K562 (cell line): ENCODE results near the gene EEFSEC. TPM values are rescaled to one million over a fixed set of nuclear protein-coding genes. Genes with fewer than 3 reads are reported as not detected.
A peak's percentile ranks its signal among the peaks of the same experiment; 100 is the strongest.

Experiments
- ATAC-seq: fragments of 200-7000 bp; cut with Tn5 transposase; 3 replicates; pipeline ENCODE4 v1.9.1; 2020; ENCODE audit warnings: moderate library complexity
- BruUV-seq: library from RNA; stranded (reverse); fragments of 400-500 nt; replicated peaks from 2 replicates; lab custom pipeline; 2021; lab: Mats Ljungman, UMichigan
- CTCF ChIA-PET: fragments of 300-600 bp; formaldehyde crosslinking; extraction: SDS; loops from one replicate; lab custom pipeline; 2021; ENCODE audit warnings: low intra/inter-chr PET ratio; lab: Yijun Ruan, JAX
- POLR2A ChIA-PET: fragments of 300-600, 350-650 bp; sonication (Branson Sonifier 250); formaldehyde crosslinking; extraction: SDS; loops from one replicate; lab custom pipeline; 2021; ENCODE audit warnings: antibody characterized with exemption, inconsistent platforms; lab: Yijun Ruan, JAX
- DNase-seq, 4 experiments: peaks; one replicate each; pipeline versions ENCODE4 v3.0.0 to v3.0.0-alpha.2; 2011 to 2018; ENCODE audit warnings: low spot score in 3 of 4, mixed read lengths in 3 of 4; ENCODE audit errors: extremely low read depth in 1 of 4
- FAIRE-seq: peaks from 2 replicates; lab custom pipeline; 2011; peaks lifted over from hg19 to GRCh38; lab: Jason Lieb, UNC
- H2AFZ ChIP-seq: 2 replicates; pipeline ENCODE4 v1.6.0; 2011; ENCODE audit warnings: low read depth, low read length, control low read depth, inconsistent platforms
- H3K27ac ChIP-seq: fragments of 200-600 bp; 3 replicates; pipeline ENCODE4 v1.8.0; 2011; ENCODE audit warnings: low read depth, mild to moderate bottlenecking, control low read depth, inconsistent platforms, low read length, moderate library complexity, mixed read lengths; ENCODE audit errors: extremely low read depth
- H3K27me3 ChIP-seq, 2 experiments: fragments of 300-600 bp in 1 of 2; 2 replicates in 1 of 2; 3 replicates in 1 of 2; pipeline versions ENCODE4 v1.6.0 to v1.8.0; 2011; ENCODE audit warnings: inconsistent platforms in 2 of 2, low read length in 2 of 2, mild to moderate bottlenecking in 1 of 2, mixed read lengths in 1 of 2, moderate library complexity in 1 of 2; ENCODE audit not compliant: control insufficient read depth in 2 of 2, insufficient read depth in 2 of 2
- H3K36me3 ChIP-seq: fragments of 300-600 bp; 3 replicates; pipeline ENCODE4 v1.8.0; 2011; ENCODE audit warnings: mild to moderate bottlenecking, low read length, inconsistent platforms; ENCODE audit not compliant: control insufficient read depth, insufficient read depth
- H3K4me1 ChIP-seq, 2 experiments: fragments of 200-600 bp in 1 of 2; replicated peaks in 1 of 2; 2 replicates in 1 of 2; 3 replicates in 1 of 2; pipeline versions ENCODE4 v1.5.1 to v1.8.0; 2011; ENCODE audit warnings: inconsistent platforms in 2 of 2, low read length in 2 of 2, mild to moderate bottlenecking in 1 of 2, mixed read lengths in 1 of 2, moderate library complexity in 1 of 2; ENCODE audit not compliant: control insufficient read depth in 2 of 2, insufficient read depth in 2 of 2
- H3K4me2 ChIP-seq: 2 replicates; pipeline ENCODE4 v1.6.1; 2011; ENCODE audit warnings: low read length, control low read depth, inconsistent platforms, mixed read lengths; ENCODE audit not compliant: insufficient read depth
- H3K4me3 ChIP-seq: fragments of 200-600 bp; sonication (generic), shearing (Covaris generic); 2 replicates; pipeline ENCODE4 v1.5.1; 2016; ENCODE audit warnings: control low read depth, inconsistent platforms
- H3K79me2 ChIP-seq: fragments of 200-600 bp; 3 replicates; pipeline ENCODE4 v1.8.0; 2011; ENCODE audit warnings: low read length, inconsistent platforms; ENCODE audit not compliant: control insufficient read depth, insufficient read depth
- H3K9ac ChIP-seq, 2 experiments: 2 replicates each; pipeline versions ENCODE4 v1.6.0 to v1.6.1; 2011; ENCODE audit warnings: low read depth in 2 of 2, low read length in 2 of 2, control low read depth in 1 of 2, inconsistent platforms in 1 of 2, mild to moderate bottlenecking in 1 of 2, mixed read lengths in 1 of 2; ENCODE audit not compliant: insufficient read depth in 1 of 2
- H3K9me1 ChIP-seq: one replicate; pipeline ENCODE4 v1.6.0; 2011; ENCODE audit warnings: inconsistent platforms, mild to moderate bottlenecking, low read length, moderate library complexity; ENCODE audit not compliant: control insufficient read depth, insufficient read depth
- H3K9me3 ChIP-seq: replicated peaks from 2 replicates; pipeline ENCODE4 v1.5.1; 2011; ENCODE audit warnings: low read depth, low read length, inconsistent platforms; ENCODE audit not compliant: control insufficient read depth, insufficient read depth
- H4K20me1 ChIP-seq: replicated peaks from 2 replicates; pipeline ENCODE4 v1.6.1; 2011; ENCODE audit warnings: low read length, inconsistent platforms, mixed read lengths; ENCODE audit not compliant: control insufficient read depth, insufficient read depth
- ELF1 ChIP-seq: fragments of 200-800 bp; sonication (Bioruptor generic); IDR thresholded peaks from 2 replicates; pipeline ENCODE4 v1.6.1; 2016; ENCODE audit warnings: missing genetic modification characterization, missing compliant biosample characterization
- KLF1 ChIP-seq: fragments of 450-650 bp; IDR thresholded peaks from 2 replicates; pipeline ENCODE4 v1.6.1; 2016; ENCODE audit warnings: missing genetic modification characterization, missing compliant biosample characterization
- L3MBTL2 ChIP-seq: fragments of 450-650 bp; IDR thresholded peaks from 2 replicates; pipeline ENCODE4 v1.6.1; 2016; ENCODE audit warnings: mild to moderate bottlenecking, moderate library complexity
- MEIS2 ChIP-seq: fragments of 450-650 bp; IDR thresholded peaks from 2 replicates; pipeline ENCODE4 v1.6.1; 2014; ENCODE audit warnings: mild to moderate bottlenecking; ENCODE audit not compliant: partially characterized antibody
- NR2C2 ChIP-seq, 2 experiments: fragments of 200-800 bp in 1 of 2; sonication (Bioruptor generic) in 1 of 2; sonication (generic) in 1 of 2; formaldehyde crosslinking in 1 of 2; IDR thresholded peaks; 2 replicates each; pipeline versions ENCODE4 v1.6.1 to v1.8.0; 2016 to 2022; ENCODE audit warnings: mild to moderate bottlenecking in 1 of 2, missing compliant biosample characterization in 1 of 2, missing genetic modification characterization in 1 of 2, missing genetic modification reagents in 1 of 2
- POLR2B ChIP-seq: fragments of 450-650 bp; IDR thresholded peaks from 2 replicates; pipeline ENCODE4 v1.6.1; 2018; ENCODE audit warnings: low read depth; ENCODE audit not compliant: partially characterized antibody
- RFX5 ChIP-seq: IDR thresholded peaks from 2 replicates; pipeline ENCODE4 v1.6.1; 2011; ENCODE audit warnings: low read depth, mild to moderate bottlenecking, improper control_type of control experiment, low read length
- ZFP30 ChIP-seq: fragments of 250-450 bp; sonication (Bioruptor Pico); IDR thresholded peaks from 2 replicates; pipeline ENCODE4 v1.8.0; 2022; ENCODE audit warnings: moderate library complexity, mild to moderate bottlenecking, inconsistent platforms, borderline replicate concordance
- WGBS: fragments of 100-300 bp; shearing (Covaris generic); methylation state at CpG from one replicate; pipeline ENCODE4 v1.1.6; 2016; ENCODE audit warnings: low coverage, mixed read lengths; ENCODE audit not compliant: insufficient coverage; ENCODE audit errors: missing lambda C conversion rate; 5-methylcytosine and 5-hydroxymethylcytosine counted together
- in situ Hi-C: fragments of 300-500 bp; cut with MboI; formaldehyde crosslinking; loops from 4 replicates; pipeline ENCODE4 v1.15.0; 2018; ENCODE audit warnings: inconsistent platforms, mixed read lengths
- intact Hi-C: fragments of 100-400 bp; cut with micrococcal nuclease; formaldehyde crosslinking; loops from 2 replicates; pipeline ENCODE4 v1.14.2; 2022
- polyA plus RNA-seq, 8 experiments: library from polyadenylated mRNA; depleted of rRNA in 4 of 8; stranded (reverse) in 5 of 8; unstranded in 3 of 8; fragments of >200 nt; fragmentation: Nextera tagmentation in 2 of 8; fragmentation: Illumina TruSeq in 1 of 8; extraction: Ambion mirVana in 2 of 8; extraction: Trizol in 1 of 8; gene quantifications; 2 replicates each; pipeline versions ENCODE4 v1.2.1 to v1.2.3, GENCODE V29; 2011 to 2014; ENCODE audit warnings: inconsistent platforms in 1 of 8, missing spikeins in 1 of 8
- total RNA-seq, 7 experiments: library from RNA; depleted of rRNA in 6 of 7; stranded (reverse); fragments of >200 nt in 6 of 7; fragmentation: Illumina TruSeq in 2 of 7; extraction: Trizol in 2 of 7; gene quantifications; 2 replicates each; pipeline versions ENCODE4 v1.2.1 to v1.2.3, GENCODE V29; 2011 to 2021; ENCODE audit warnings: low replicate concordance in 1 of 7
- TF ChIP-seq, protein P1 (sequence below): fragments of 450-650 bp; IDR thresholded peaks from 2 replicates; pipeline ENCODE4 v1.6.1; 2016; ENCODE audit warnings: low read depth, mild to moderate bottlenecking, moderate library complexity
- TF ChIP-seq, protein P2 (sequence below): sonication (generic); IDR thresholded peaks from 2 replicates; pipeline ENCODE4 v1.6.1; 2016
- TF ChIP-seq, protein P3 (sequence below), 3 experiments: IDR thresholded peaks in 2 of 3; conservative IDR thresholded peaks in 1 of 3; 2 replicates each; pipeline ENCODE4 v1.5.1; 2011 to 2012; ENCODE audit warnings: low read length in 3 of 3, mild to moderate bottlenecking in 3 of 3, control low read depth in 2 of 3, improper control_type of control experiment in 1 of 3, inconsistent platforms in 1 of 3, low read depth in 1 of 3, mixed read lengths in 1 of 3, moderate library complexity in 1 of 3; ENCODE audit not compliant: insufficient read depth in 2 of 3
- TF ChIP-seq, protein P4 (sequence below), 2 experiments: IDR thresholded peaks; 2 replicates each; pipeline ENCODE4 v1.6.1; 2011; ENCODE audit warnings: borderline replicate concordance in 1 of 2, control low read depth in 1 of 2, low read depth in 1 of 2, low read length in 1 of 2, mild to moderate bottlenecking in 1 of 2, mixed read lengths in 1 of 2, moderate library complexity in 1 of 2; ENCODE audit not compliant: insufficient read depth in 1 of 2, insufficient read length in 1 of 2, poor library complexity in 1 of 2, severe bottlenecking in 1 of 2; ENCODE audit errors: extremely low read depth in 1 of 2

The EEFSEC gene
- total and polyA plus RNA-seq, 9 of the 15 experiments (the other 6 are each of a cell fraction or from before 2014, with no cell fraction given) = 0.35 to 11.8 (median 7.7) TPM

DNA sequence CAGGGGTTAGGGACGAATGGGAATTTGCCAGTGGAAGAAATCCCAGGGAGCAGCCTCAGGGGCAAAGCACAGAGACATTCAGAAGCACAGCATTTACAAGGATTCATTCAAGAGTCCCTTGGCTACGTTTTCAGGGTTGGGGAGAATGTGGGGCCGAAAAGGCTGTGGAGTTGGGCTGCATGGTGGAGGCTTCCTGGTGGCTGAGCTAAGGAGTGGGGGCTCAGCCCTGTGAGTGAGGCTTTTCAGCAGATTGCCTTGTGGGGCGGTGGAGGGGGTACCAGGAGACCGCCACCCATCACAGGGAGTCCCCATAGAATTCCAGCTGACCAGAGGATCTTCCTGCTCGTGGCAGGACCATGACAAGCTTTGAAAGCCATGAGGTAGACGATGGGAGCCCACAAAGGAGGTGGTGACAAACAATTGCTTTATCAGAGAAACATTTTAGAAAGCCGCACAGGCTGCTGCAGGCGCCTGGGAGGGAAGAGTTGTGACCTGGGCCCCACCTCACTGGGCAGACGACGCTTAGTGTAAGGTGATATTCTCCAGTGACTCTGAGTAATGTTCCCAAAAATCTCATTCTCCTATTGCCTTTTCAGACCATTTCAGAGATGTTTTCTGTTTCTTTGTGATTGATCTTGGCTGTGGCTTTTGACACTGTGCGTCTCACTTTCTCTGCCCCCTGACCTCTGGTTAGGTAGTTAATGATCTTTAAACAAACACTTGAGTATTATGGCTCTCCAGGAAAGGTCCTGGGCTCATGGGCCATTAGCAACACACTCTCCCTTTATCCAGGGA is 185.5 kb downstream of the EEFSEC start:
- Histone ChIP-seq H3K4me3 (no peak overlapping the region), H3K27ac (peak overlapping the region; percentile 66; the same call in 1 of the 3 replicates), H3K9me1 (peaks cover 2% of the 10 kb centered on the region), H3K79me2 (no peaks in the 10 kb centered on the region; the same call in 2 of the 3 replicates), H3K9me3 (no peaks in the 10 kb centered on the region), H4K20me1 (no peaks in the 10 kb centered on the region), H3K9ac (no peak overlapping the region), H2AFZ (no peak overlapping the region), H3K27me3 (no peaks in the 10 kb centered on the region), H3K36me3 (peaks cover 9% of the 10 kb centered on the region; the same call in 2 of the 3 replicates), H3K4me2 (no peak overlapping the region), H3K4me1 (peaks cover 27 to 28% of the 10 kb centered on the region in 2 experiments)
- FAIRE-seq (no peak), ATAC-seq (peak; percentile 41), DNase-seq (peak in 3 of 4 experiments; percentile 17 to 32 (median 31))
- intact Hi-C loops (no loop called here), in situ Hi-C loops (no loop called here)
- TF ChIP-seq, protein P1, sequence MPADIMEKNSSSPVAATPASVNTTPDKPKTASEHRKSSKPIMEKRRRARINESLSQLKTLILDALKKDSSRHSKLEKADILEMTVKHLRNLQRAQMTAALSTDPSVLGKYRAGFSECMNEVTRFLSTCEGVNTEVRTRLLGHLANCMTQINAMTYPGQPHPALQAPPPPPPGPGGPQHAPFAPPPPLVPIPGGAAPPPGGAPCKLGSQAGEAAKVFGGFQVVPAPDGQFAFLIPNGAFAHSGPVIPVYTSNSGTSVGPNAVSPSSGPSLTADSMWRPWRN = peak; percentile 39; the same call in 1 of the 2 replicates
- TF ChIP-seq RFX5 (no peak), ELF1 (tag) (no peak), ZFP30 (no peak), MEIS2 (peak; percentile 17), L3MBTL2 (peak; percentile 40; the same call in 1 of the 2 replicates), POLR2B (no peak), NR2C2 (CRISPR knock-in tag; IDR thresholded peaks at IDR 0.05) (no peak), NR2C2 (tag; IDR thresholded peaks at IDR 0.05) (0 out of 2 replicates have a peak, but pooled peaks have one; percentile 28), KLF1 (tag) (no peak)
- TF ChIP-seq, protein P2, sequence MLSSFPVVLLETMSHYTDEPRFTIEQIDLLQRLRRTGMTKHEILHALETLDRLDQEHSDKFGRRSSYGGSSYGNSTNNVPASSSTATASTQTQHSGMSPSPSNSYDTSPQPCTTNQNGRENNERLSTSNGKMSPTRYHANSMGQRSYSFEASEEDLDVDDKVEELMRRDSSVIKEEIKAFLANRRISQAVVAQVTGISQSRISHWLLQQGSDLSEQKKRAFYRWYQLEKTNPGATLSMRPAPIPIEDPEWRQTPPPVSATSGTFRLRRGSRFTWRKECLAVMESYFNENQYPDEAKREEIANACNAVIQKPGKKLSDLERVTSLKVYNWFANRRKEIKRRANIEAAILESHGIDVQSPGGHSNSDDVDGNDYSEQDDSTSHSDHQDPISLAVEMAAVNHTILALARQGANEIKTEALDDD = no peak; the same call in none of the 2 replicates
- TF ChIP-seq, protein P3, sequence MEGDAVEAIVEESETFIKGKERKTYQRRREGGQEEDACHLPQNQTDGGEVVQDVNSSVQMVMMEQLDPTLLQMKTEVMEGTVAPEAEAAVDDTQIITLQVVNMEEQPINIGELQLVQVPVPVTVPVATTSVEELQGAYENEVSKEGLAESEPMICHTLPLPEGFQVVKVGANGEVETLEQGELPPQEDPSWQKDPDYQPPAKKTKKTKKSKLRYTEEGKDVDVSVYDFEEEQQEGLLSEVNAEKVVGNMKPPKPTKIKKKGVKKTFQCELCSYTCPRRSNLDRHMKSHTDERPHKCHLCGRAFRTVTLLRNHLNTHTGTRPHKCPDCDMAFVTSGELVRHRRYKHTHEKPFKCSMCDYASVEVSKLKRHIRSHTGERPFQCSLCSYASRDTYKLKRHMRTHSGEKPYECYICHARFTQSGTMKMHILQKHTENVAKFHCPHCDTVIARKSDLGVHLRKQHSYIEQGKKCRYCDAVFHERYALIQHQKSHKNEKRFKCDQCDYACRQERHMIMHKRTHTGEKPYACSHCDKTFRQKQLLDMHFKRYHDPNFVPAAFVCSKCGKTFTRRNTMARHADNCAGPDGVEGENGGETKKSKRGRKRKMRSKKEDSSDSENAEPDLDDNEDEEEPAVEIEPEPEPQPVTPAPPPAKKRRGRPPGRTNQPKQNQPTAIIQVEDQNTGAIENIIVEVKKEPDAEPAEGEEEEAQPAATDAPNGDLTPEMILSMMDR (IDR thresholded peaks at IDR 0.05 in 2 of 3, conservative IDR thresholded peaks at IDR 0.05 in 1 of 3; ENCODE audit: insufficient read depth in 2 of 3, low read depth in 1 of 3, low read length in 3 of 3) = no peak
- TF ChIP-seq, protein P4, sequence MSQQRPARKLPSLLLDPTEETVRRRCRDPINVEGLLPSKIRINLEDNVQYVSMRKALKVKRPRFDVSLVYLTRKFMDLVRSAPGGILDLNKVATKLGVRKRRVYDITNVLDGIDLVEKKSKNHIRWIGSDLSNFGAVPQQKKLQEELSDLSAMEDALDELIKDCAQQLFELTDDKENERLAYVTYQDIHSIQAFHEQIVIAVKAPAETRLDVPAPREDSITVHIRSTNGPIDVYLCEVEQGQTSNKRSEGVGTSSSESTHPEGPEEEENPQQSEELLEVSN (IDR thresholded peaks at IDR 0.05; ENCODE audit: borderline replicate concordance in 1 of 2, extremely low read depth in 1 of 2, insufficient read depth in 1 of 2, insufficient read length in 1 of 2, low read depth in 1 of 2, low read length in 1 of 2, poor library complexity in 1 of 2, severe bottlenecking in 1 of 2) = peak in 1 of 2 experiments; percentile 69
- BruUV-seq = no TSS peak
- ChIA-PET POLR2A (interaction anchor here (0.8 kb wide), 1 partner anchor 10 kb away, joined by 3 read pairs; no protein-coding TSS in a partner anchor), CTCF (no interaction called here)
- 31% methylated on average over 12 of the region's 12 CpGs for WGBS
